ENCODE results near the gene APBB2.
"Not testable (repeated sequence)": the region's sequence is repeated elsewhere in the genome, so short reads cannot be mapped to it uniquely, and the experiment has no call there.

Gene APBB2

DNA sequence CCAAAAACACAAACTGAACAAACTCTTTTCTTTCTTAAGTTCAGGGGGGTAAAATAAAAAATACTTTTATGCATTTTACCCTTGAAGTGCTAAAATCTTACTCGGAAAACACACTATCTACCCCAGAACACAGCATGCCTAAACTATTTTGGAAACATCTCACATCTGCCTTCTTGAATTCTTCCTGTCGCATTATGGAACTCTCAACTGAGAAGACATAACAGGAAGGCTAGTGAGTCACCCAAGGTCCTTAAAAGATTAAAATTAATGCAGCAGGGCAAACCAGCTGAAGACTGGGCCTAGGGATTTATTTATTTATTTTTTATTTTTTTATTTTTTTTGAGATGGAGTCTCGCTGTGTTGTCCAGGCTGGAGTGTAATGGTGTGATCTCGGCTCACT lies 208.2 kb downstream of the APBB2 start:
- no peaks in the 10 kb centered on the region for H3K4me1 Mint-ChIP-seq (ENCODE audit: low read depth)
- H3K36me3 Mint-ChIP-seq (ENCODE audit: low read depth), result no peaks in the 10 kb centered on the region
- H3K27ac Mint-ChIP-seq, result no peak overlapping the region
- intact Hi-C loops (cut with micrococcal nuclease), result no loop called here
- no peaks in the 10 kb centered on the region for H3K27me3 Mint-ChIP-seq
- H3K4me3 Mint-ChIP-seq, result no peak overlapping the region
- H3K9me3 Mint-ChIP-seq, result no peaks in the 10 kb centered on the region

DNA sequence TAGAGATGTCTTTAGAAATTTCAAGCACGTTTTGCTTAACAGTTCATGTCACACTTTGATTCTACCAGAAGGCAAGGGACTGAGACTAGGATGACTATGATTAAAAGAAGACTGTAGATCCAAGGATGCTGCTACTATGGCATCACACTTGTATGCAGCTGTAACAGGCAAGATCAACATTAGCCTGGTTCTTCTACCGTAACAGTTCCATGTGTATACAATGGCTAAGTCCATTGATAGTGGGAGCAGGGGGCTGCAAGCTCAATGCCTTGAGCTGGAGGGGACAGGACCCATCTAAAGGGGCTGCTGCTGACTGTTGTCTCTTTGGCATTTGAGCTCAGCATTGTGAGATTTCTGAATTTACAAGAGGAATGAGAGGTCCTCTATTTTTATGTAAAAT lies 212.0 kb downstream of the APBB2 start:
- Mint-ChIP-seq H3K27ac (no peak overlapping the region), H3K4me1 (ENCODE audit: low read depth) (peaks cover 6% of the 10 kb centered on the region), H3K4me3 (no peak overlapping the region), H3K36me3 (ENCODE audit: low read depth) (no peaks in the 10 kb centered on the region), H3K27me3 (no peaks in the 10 kb centered on the region), H3K9me3 (no peaks in the 10 kb centered on the region)
- intact Hi-C loops (cut with micrococcal nuclease), result no loop called here

DNA sequence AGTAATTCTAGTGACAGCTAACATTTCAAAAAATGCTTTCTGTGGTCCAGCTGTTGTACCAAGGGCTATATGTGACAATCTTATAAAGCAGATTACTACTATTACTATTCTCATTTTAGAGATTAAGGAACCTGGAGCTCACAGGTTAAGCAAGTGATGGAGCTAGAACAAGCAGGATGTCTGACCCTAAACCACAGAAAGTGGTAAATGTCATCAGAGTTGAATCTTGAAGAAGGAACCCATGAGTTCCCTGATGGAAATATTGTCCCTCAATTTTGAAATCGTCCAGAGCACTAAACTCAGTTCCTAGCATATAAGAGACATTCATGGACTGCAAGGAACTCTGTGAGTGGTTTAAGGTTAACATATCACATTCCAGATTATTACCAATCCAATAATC lies 214.0 kb downstream of the APBB2 start:
- H3K4me1 Mint-ChIP-seq (ENCODE audit: low read depth), result peaks cover 15% of the 10 kb centered on the region
- peaks cover 6% of the 10 kb centered on the region for H3K9me3 Mint-ChIP-seq
- H3K27ac Mint-ChIP-seq, result no peak overlapping the region
- no peaks in the 10 kb centered on the region for H3K36me3 Mint-ChIP-seq (ENCODE audit: low read depth)
- no peaks in the 10 kb centered on the region for H3K27me3 Mint-ChIP-seq
- H3K4me3 Mint-ChIP-seq, result no peak overlapping the region
- intact Hi-C loops (cut with micrococcal nuclease), result no loop called here

DNA sequence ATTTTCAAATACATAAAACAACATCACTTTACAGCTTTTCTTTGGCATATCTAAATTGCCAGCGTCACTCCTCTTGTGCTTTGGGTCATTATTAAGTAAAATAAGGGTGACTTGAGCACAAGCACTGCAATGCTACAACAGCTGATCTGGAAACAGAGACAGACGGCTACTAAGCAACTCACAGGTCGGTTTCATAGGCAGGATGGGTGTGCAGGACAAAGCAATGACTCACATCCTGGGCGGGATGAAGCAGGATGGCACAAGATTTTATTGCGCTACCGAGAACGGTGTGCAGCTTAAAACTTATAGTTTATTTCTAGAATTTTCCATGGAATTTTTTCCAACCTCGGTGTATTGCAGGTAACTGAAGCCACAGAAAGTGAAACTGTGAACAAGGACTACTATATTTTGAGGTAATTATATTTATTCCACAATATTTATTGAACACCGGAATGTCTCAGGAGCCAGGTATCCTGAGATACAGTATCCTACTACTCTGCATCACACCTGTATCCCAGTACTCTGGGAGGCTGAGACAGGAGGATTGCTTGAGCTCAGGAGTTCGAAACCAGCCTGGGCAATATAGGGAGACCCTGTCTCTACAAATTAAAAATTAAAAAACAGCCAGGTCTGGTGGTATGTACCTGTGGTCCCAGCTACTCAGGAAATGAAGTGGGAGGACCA lies 215.5 kb downstream of the APBB2 start:
- Mint-ChIP-seq H3K27me3 (no peaks in the 10 kb centered on the region), H3K4me3 (no peak overlapping the region), H3K36me3 (ENCODE audit: low read depth) (no peaks in the 10 kb centered on the region), H3K4me1 (ENCODE audit: low read depth) (peaks cover 19% of the 10 kb centered on the region), H3K27ac (no peak overlapping the region), H3K9me3 (peaks cover 6% of the 10 kb centered on the region)
- intact Hi-C loops (cut with micrococcal nuclease), result no loop called here

- Mint-ChIP-seq H3K9me3 (peaks cover 6% of the 10 kb centered on the region), H3K27me3 (no peaks in the 10 kb centered on the region), H3K4me1 (ENCODE audit: low read depth) (peaks cover 40% of the 10 kb centered on the region), H3K4me3 (no peak overlapping the region), H3K27ac (no peak overlapping the region), H3K36me3 (ENCODE audit: low read depth) (no peaks in the 10 kb centered on the region)
- intact Hi-C loops (cut with micrococcal nuclease), result no loop called here
Measured at GRCh38 chr4:40995850-40996249, 218.5 kb downstream of the APBB2 start.

DNA sequence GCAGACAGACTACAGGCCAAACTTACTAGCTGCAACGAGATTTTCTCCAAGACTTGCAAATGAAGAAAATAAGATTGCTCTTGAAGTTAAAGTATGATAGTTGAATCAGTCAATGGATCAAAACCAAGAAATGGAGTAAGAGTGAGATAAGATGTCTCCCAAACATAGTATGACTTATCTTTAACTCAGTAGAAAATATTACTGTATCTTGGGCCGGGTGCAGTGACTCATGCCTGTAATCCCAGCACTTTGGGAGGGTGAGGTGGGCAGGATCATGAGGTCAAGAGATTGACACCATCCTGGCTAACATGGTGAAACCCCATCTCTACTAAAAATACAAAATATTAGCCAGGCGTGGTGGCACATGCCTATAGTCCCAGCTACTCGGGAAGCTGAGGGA lies 220.0 kb downstream of the APBB2 start:
- peaks cover 44% of the 10 kb centered on the region for H3K4me1 Mint-ChIP-seq (ENCODE audit: low read depth)
- H3K4me3 Mint-ChIP-seq; intact Hi-C loops (cut with micrococcal nuclease); H3K27me3 Mint-ChIP-seq; H3K36me3 Mint-ChIP-seq (ENCODE audit: low read depth); H3K27ac Mint-ChIP-seq; H3K9me3 Mint-ChIP-seq: not testable (repeated sequence)

GRCh38 chr4:40993296-40993693 lies 221.0 kb downstream of the APBB2 start:
- H3K36me3 Mint-ChIP-seq (ENCODE audit: low read depth); intact Hi-C loops (cut with micrococcal nuclease); H3K4me3 Mint-ChIP-seq; H3K27me3 Mint-ChIP-seq; H3K9me3 Mint-ChIP-seq: not testable (repeated sequence)
- H3K4me1 Mint-ChIP-seq (ENCODE audit: low read depth), result peaks cover 44% of the 10 kb centered on the region
- H3K27ac Mint-ChIP-seq, result peak overlapping the region; percentile 40

- peak overlapping the region; percentile 40 for H3K27ac Mint-ChIP-seq
- H3K4me3 Mint-ChIP-seq, result no peak overlapping the region
- H3K9me3 Mint-ChIP-seq, result peaks cover 6% of the 10 kb centered on the region
- peaks cover 44% of the 10 kb centered on the region for H3K4me1 Mint-ChIP-seq (ENCODE audit: low read depth)
- intact Hi-C loops (cut with micrococcal nuclease), result no loop called here
- no peaks in the 10 kb centered on the region for H3K27me3 Mint-ChIP-seq
- H3K36me3 Mint-ChIP-seq (ENCODE audit: low read depth), result no peaks in the 10 kb centered on the region
Measured at GRCh38 chr4:40992472-40993295, 221.7 kb downstream of the APBB2 start.

DNA sequence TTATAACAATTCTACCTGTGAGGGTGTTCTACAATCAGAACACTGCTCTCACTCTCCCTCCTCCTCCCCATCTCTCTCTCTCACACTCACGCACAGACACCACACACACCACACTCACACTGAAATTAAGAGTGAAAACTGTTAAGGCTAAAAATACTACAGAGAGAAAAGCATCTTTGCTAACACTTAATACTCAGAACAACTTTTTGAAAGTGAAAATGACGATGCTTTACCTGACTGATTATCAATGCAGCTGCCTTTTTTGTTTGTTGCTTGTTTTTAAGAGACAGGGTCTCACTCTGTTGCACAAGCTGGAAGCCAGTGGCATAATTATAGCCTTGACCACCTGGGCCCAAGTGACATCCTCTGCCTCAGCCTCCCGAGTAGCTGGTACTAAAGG lies 222.4 kb downstream of the APBB2 start:
- Mint-ChIP-seq H3K27me3 (no peaks in the 10 kb centered on the region), H3K4me3 (no peak overlapping the region), H3K4me1 (ENCODE audit: low read depth) (peaks cover 41% of the 10 kb centered on the region), H3K27ac (no peak overlapping the region), H3K36me3 (ENCODE audit: low read depth) (no peaks in the 10 kb centered on the region), H3K9me3 (peaks cover 3% of the 10 kb centered on the region)
- intact Hi-C loops (cut with micrococcal nuclease), result no loop called here

DNA sequence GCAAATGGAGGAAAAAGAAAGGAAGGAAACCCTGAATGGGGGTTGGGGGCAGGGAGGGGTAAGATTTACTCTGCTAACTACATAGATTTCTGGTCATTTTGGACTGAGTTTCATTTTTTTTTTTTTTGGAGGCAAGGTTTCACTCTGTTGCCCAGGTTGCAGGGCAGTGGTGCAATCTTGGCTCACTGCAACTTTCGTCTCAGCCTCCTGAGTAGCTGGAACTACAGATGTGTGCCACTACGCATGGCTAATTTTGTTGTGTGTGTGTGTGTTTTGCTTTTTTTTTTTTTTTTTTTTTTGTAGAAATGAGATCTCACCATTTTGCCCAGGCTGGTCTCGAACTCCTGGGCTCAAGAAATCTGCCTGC lies 223.5 kb downstream of the APBB2 start:
- no peak overlapping the region for H3K27ac Mint-ChIP-seq
- peaks cover 35% of the 10 kb centered on the region for H3K4me1 Mint-ChIP-seq (ENCODE audit: low read depth)
- intact Hi-C loops (cut with micrococcal nuclease), result no loop called here
- H3K36me3 Mint-ChIP-seq (ENCODE audit: low read depth), result no peaks in the 10 kb centered on the region
- no peaks in the 10 kb centered on the region for H3K9me3 Mint-ChIP-seq
- no peaks in the 10 kb centered on the region for H3K27me3 Mint-ChIP-seq
- no peak overlapping the region for H3K4me3 Mint-ChIP-seq

DNA sequence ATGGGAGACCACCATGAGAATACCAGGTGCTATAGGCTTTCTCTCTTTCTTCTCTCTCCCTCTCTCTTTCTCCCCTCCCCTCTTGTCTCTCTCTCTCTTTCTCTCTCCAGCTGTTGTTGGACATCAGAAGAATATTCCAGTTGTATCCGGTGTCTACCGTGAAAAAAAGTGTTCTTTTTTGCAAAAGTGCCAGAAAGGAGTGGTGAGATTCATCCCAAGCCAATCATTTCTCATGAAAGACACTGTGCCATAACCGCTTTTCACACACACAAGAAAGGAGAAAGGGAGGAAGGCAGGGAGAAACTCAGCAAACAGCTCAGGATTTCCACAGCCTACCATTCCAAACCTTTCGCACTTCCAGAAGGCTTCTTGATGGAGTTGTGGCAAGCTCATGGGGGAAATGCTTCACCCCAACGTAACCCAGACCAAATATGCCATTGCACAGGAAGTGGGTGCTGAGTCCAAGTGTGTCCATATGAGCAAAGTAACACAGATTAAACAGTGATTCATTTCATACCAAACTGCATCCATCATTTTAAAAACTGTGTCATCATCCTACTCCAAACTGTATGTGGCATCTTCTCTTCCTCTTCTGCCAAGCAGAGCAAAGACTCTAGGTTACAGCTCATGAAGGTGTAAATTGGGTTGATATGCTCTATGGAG lies 224.0 kb downstream of the APBB2 start:
- intact Hi-C loops (cut with micrococcal nuclease), result no loop called here
- no peaks in the 10 kb centered on the region for H3K9me3 Mint-ChIP-seq

DNA sequence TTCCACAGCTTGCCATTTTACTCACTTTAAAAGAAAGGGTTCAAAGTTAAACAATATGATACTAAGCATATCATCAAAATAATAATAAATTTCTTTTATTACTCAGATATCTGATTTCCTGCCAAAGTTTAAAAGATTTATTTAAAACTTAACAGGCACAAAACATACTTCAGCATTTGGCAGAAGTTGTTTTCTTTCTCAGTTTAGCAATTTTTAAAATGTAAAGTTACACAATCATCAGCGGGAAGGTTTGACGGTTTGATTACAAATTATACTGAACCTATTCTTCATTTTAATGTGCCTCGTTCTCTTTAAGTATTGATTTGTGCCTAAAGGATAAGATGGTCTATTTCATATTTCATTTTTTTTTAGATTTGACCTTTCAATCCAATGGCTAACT lies 227.2 kb downstream of the APBB2 start:
- no peaks in the 10 kb centered on the region for H3K9me3 Mint-ChIP-seq
- H3K4me1 Mint-ChIP-seq (ENCODE audit: low read depth), result peaks cover 18% of the 10 kb centered on the region
- H3K27ac Mint-ChIP-seq, result no peak overlapping the region
- H3K27me3 Mint-ChIP-seq, result no peaks in the 10 kb centered on the region
- no peaks in the 10 kb centered on the region for H3K36me3 Mint-ChIP-seq (ENCODE audit: low read depth)
- intact Hi-C loops (cut with micrococcal nuclease), result no loop called here
- H3K4me3 Mint-ChIP-seq, result no peak overlapping the region

More for the DNA sequence above, 224.0 kb downstream of the APBB2 start:
- no peaks in the 10 kb centered on the region for H3K36me3 Mint-ChIP-seq (ENCODE audit: low read depth)
- peaks cover 35% of the 10 kb centered on the region for H3K4me1 Mint-ChIP-seq (ENCODE audit: low read depth)
- no peak overlapping the region for H3K27ac Mint-ChIP-seq
- H3K27me3 Mint-ChIP-seq, result no peaks in the 10 kb centered on the region
- H3K4me3 Mint-ChIP-seq, result no peak overlapping the region

DNA sequence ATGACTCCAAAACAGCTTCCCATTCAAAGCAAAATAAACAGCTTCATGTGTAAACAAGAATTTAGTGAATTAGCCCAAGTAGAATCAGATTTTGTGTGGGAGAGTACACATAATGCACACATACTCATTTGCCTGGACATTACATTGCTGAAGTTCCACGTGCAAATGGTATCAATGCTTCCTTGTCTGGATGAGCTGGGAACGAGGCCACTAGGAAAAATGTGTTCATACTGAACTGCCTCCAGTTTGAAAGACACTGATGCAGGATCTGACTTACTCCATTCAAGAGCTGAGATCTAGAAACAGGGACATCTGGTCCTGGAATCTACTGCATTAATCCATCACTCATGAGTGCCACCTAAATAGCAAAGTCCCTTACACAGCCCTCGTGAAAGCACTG lies 228.0 kb downstream of the APBB2 start:
- no peaks in the 10 kb centered on the region for H3K36me3 Mint-ChIP-seq (ENCODE audit: low read depth)
- intact Hi-C loops (cut with micrococcal nuclease), result no loop called here
- no peaks in the 10 kb centered on the region for H3K27me3 Mint-ChIP-seq
- H3K27ac Mint-ChIP-seq, result no peak overlapping the region
- no peak overlapping the region for H3K4me3 Mint-ChIP-seq
- no peaks in the 10 kb centered on the region for H3K9me3 Mint-ChIP-seq
- H3K4me1 Mint-ChIP-seq (ENCODE audit: low read depth), result peaks cover 10% of the 10 kb centered on the region

- no peaks in the 10 kb centered on the region for H3K4me1 Mint-ChIP-seq (ENCODE audit: low read depth)
- H3K27ac Mint-ChIP-seq, result no peak overlapping the region
- H3K27me3 Mint-ChIP-seq, result no peaks in the 10 kb centered on the region
- no peaks in the 10 kb centered on the region for H3K36me3 Mint-ChIP-seq (ENCODE audit: low read depth)
- intact Hi-C loops (cut with micrococcal nuclease), result no loop called here
- no peaks in the 10 kb centered on the region for H3K9me3 Mint-ChIP-seq
- H3K4me3 Mint-ChIP-seq, result no peak overlapping the region
Measured at GRCh38 chr4:40984051-40984450, 230.3 kb downstream of the APBB2 start.
